K562 (cell line): ENCODE results near the gene CEP20. TPM values are rescaled to one million over a fixed set of nuclear protein-coding genes. Genes with fewer than 3 reads are reported as not detected.

Source experiments
- ATAC-seq: fragments of 200-7000 bp; cut with Tn5 transposase; 3 replicates; pipeline ENCODE4 v1.9.1; 2020; ENCODE audit warnings: moderate library complexity
- BruUV-seq: library from RNA; stranded (reverse); fragments of 400-500 nt; replicated peaks from 2 replicates; lab custom pipeline; 2021; lab: Mats Ljungman, UMichigan
- CTCF ChIA-PET: fragments of 300-600 bp; formaldehyde crosslinking; extraction: SDS; loops from one replicate; lab custom pipeline; 2021; ENCODE audit warnings: low intra/inter-chr PET ratio; lab: Yijun Ruan, JAX
- POLR2A ChIA-PET: fragments of 300-600, 350-650 bp; sonication (Branson Sonifier 250); formaldehyde crosslinking; extraction: SDS; loops from one replicate; lab custom pipeline; 2021; ENCODE audit warnings: antibody characterized with exemption, inconsistent platforms; lab: Yijun Ruan, JAX
- DNase-seq, 4 experiments: peaks; one replicate each; pipeline versions ENCODE4 v3.0.0 to v3.0.0-alpha.2; 2011 to 2018; ENCODE audit warnings: low spot score in 3 of 4, mixed read lengths in 3 of 4; ENCODE audit errors: extremely low read depth in 1 of 4
- FAIRE-seq: peaks from 2 replicates; lab custom pipeline; 2011; peaks lifted over from hg19 to GRCh38; lab: Jason Lieb, UNC
- H2AFZ ChIP-seq: 2 replicates; pipeline ENCODE4 v1.6.0; 2011; ENCODE audit warnings: low read depth, low read length, control low read depth, inconsistent platforms
- H3K27ac ChIP-seq: fragments of 200-600 bp; 3 replicates; pipeline ENCODE4 v1.8.0; 2011; ENCODE audit warnings: low read depth, mild to moderate bottlenecking, control low read depth, inconsistent platforms, low read length, moderate library complexity, mixed read lengths; ENCODE audit errors: extremely low read depth
- H3K27me3 ChIP-seq, 2 experiments: fragments of 300-600 bp in 1 of 2; 2 replicates in 1 of 2; 3 replicates in 1 of 2; pipeline versions ENCODE4 v1.6.0 to v1.8.0; 2011; ENCODE audit warnings: inconsistent platforms in 2 of 2, low read length in 2 of 2, mild to moderate bottlenecking in 1 of 2, mixed read lengths in 1 of 2, moderate library complexity in 1 of 2; ENCODE audit not compliant: control insufficient read depth in 2 of 2, insufficient read depth in 2 of 2
- H3K36me3 ChIP-seq: fragments of 300-600 bp; 3 replicates; pipeline ENCODE4 v1.8.0; 2011; ENCODE audit warnings: mild to moderate bottlenecking, low read length, inconsistent platforms; ENCODE audit not compliant: control insufficient read depth, insufficient read depth
- H3K4me1 ChIP-seq, 2 experiments: fragments of 200-600 bp in 1 of 2; replicated peaks in 1 of 2; 2 replicates in 1 of 2; 3 replicates in 1 of 2; pipeline versions ENCODE4 v1.5.1 to v1.8.0; 2011; ENCODE audit warnings: inconsistent platforms in 2 of 2, low read length in 2 of 2, mild to moderate bottlenecking in 1 of 2, mixed read lengths in 1 of 2, moderate library complexity in 1 of 2; ENCODE audit not compliant: control insufficient read depth in 2 of 2, insufficient read depth in 2 of 2
- H3K4me2 ChIP-seq: 2 replicates; pipeline ENCODE4 v1.6.1; 2011; ENCODE audit warnings: low read length, control low read depth, inconsistent platforms, mixed read lengths; ENCODE audit not compliant: insufficient read depth
- H3K4me3 ChIP-seq: fragments of 200-600 bp; sonication (generic), shearing (Covaris generic); 2 replicates; pipeline ENCODE4 v1.5.1; 2016; ENCODE audit warnings: control low read depth, inconsistent platforms
- H3K79me2 ChIP-seq: fragments of 200-600 bp; 3 replicates; pipeline ENCODE4 v1.8.0; 2011; ENCODE audit warnings: low read length, inconsistent platforms; ENCODE audit not compliant: control insufficient read depth, insufficient read depth
- H3K9ac ChIP-seq, 2 experiments: 2 replicates each; pipeline versions ENCODE4 v1.6.0 to v1.6.1; 2011; ENCODE audit warnings: low read depth in 2 of 2, low read length in 2 of 2, control low read depth in 1 of 2, inconsistent platforms in 1 of 2, mild to moderate bottlenecking in 1 of 2, mixed read lengths in 1 of 2; ENCODE audit not compliant: insufficient read depth in 1 of 2
- H3K9me1 ChIP-seq: one replicate; pipeline ENCODE4 v1.6.0; 2011; ENCODE audit warnings: inconsistent platforms, mild to moderate bottlenecking, low read length, moderate library complexity; ENCODE audit not compliant: control insufficient read depth, insufficient read depth
- H3K9me3 ChIP-seq: replicated peaks from 2 replicates; pipeline ENCODE4 v1.5.1; 2011; ENCODE audit warnings: low read depth, low read length, inconsistent platforms; ENCODE audit not compliant: control insufficient read depth, insufficient read depth
- H4K20me1 ChIP-seq: replicated peaks from 2 replicates; pipeline ENCODE4 v1.6.1; 2011; ENCODE audit warnings: low read length, inconsistent platforms, mixed read lengths; ENCODE audit not compliant: control insufficient read depth, insufficient read depth
- BRD9 ChIP-seq: fragments of 450-650 bp; IDR thresholded peaks from 2 replicates; pipeline ENCODE4 v1.6.1; 2018; ENCODE audit warnings: low read depth; ENCODE audit not compliant: partially characterized antibody
- CC2D1A ChIP-seq: fragments of 450-650 bp; IDR thresholded peaks from 2 replicates; pipeline ENCODE4 v1.6.1; 2017; ENCODE audit warnings: mild to moderate bottlenecking
- MEF2A ChIP-seq: IDR thresholded peaks from 2 replicates; pipeline ENCODE4 v1.6.1; 2011; ENCODE audit warnings: low read depth, mild to moderate bottlenecking, low read length, moderate library complexity; ENCODE audit not compliant: control insufficient read depth
- RBM25 ChIP-seq: fragments of 200-400 bp; formaldehyde crosslinking; IDR thresholded peaks from 2 replicates; pipeline ENCODE4 v1.6.1; 2018; ENCODE audit warnings: low read length, low read depth, moderate library complexity; ENCODE audit not compliant: severe bottlenecking
- TRIM28 ChIP-seq: fragments of 450-650 bp; IDR thresholded peaks from 2 replicates; pipeline ENCODE4 v1.6.1; 2017
- WGBS: fragments of 100-300 bp; shearing (Covaris generic); methylation state at CpG from one replicate; pipeline ENCODE4 v1.1.6; 2016; ENCODE audit warnings: low coverage, mixed read lengths; ENCODE audit not compliant: insufficient coverage; ENCODE audit errors: missing lambda C conversion rate; 5-methylcytosine and 5-hydroxymethylcytosine counted together
- in situ Hi-C: fragments of 300-500 bp; cut with MboI; formaldehyde crosslinking; loops from 4 replicates; pipeline ENCODE4 v1.15.0; 2018; ENCODE audit warnings: inconsistent platforms, mixed read lengths
- intact Hi-C: fragments of 100-400 bp; cut with micrococcal nuclease; formaldehyde crosslinking; loops from 2 replicates; pipeline ENCODE4 v1.14.2; 2022
- polyA plus RNA-seq, 8 experiments: library from polyadenylated mRNA; depleted of rRNA in 4 of 8; stranded (reverse) in 5 of 8; unstranded in 3 of 8; fragments of >200 nt; fragmentation: Nextera tagmentation in 2 of 8; fragmentation: Illumina TruSeq in 1 of 8; extraction: Ambion mirVana in 2 of 8; extraction: Trizol in 1 of 8; gene quantifications; 2 replicates each; pipeline versions ENCODE4 v1.2.1 to v1.2.3, GENCODE V29; 2011 to 2014; ENCODE audit warnings: inconsistent platforms in 1 of 8, missing spikeins in 1 of 8
- total RNA-seq, 7 experiments: library from RNA; depleted of rRNA in 6 of 7; stranded (reverse); fragments of >200 nt in 6 of 7; fragmentation: Illumina TruSeq in 2 of 7; extraction: Trizol in 2 of 7; gene quantifications; 2 replicates each; pipeline versions ENCODE4 v1.2.1 to v1.2.3, GENCODE V29; 2011 to 2021; ENCODE audit warnings: low replicate concordance in 1 of 7
- TF ChIP-seq, protein P1 (sequence below): fragments of 450-650 bp; IDR thresholded peaks from 2 replicates; pipeline ENCODE4 v1.6.1; 2014; ENCODE audit warnings: low read depth, mild to moderate bottlenecking, moderate library complexity, borderline replicate concordance
- TF ChIP-seq, protein P2 (sequence below), 2 experiments: fragments of 450-650 bp; IDR thresholded peaks; 2 replicates each; pipeline ENCODE4 v1.6.1; 2016; ENCODE audit warnings: mild to moderate bottlenecking in 2 of 2, borderline replicate concordance in 1 of 2, low read depth in 1 of 2, moderate library complexity in 1 of 2

CEP20 gene
- total and polyA plus RNA-seq, 9 of the 15 experiments (the other 6 are each of a cell fraction or from before 2014, with no cell fraction given), result 41.3 to 150 (median 104) TPM

DNA sequence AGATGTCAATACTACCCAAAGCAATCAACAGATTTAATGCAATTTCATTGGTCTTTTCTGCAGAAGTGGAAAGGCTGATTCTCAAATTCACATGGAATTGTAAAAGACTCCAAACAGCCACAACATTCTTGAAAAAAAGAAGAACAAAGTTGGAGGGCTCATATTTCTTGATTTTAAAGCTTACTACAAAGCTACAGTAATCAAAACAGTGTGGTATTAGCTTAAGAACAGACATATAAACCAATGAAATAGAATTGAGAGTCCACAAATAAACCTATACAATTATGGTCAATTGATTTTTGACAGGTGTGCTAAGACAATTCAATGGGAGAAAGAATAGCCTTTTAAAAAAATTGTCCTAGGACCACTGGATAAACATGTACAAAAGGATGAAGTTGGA, 46.6 kb upstream of the CEP20 start:
- CTCF ChIA-PET, result no interaction called here

DNA sequence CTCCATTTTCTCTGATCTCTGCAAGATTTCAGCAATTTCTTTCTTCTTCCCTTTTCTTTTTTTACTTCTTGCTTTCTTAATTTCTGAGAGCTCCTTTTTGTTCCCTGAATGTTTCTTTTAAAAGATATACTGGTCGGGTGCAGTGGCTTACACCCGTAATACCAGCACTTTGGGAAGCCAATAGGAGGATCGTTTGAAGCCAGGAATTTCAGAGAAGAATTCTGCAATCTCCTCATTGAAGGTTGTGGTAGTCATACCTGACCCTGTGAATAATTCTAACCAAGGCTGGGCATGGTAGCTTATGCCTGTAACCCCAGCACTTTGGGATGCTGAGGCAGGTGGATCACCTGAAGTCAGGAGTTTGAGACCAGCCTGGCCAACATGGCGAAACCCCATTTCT, 45.4 kb upstream of the CEP20 start:
- WGBS, result 27% methylated on average over 4 of the region's 4 CpGs
- Histone ChIP-seq H3K4me2 (no peak overlapping the region), H3K9me1 (no peaks in the 10 kb centered on the region), H3K27ac (no peak overlapping the region)
- intact Hi-C loops, result no loop called here
- TF ChIP-seq, protein P1, sequence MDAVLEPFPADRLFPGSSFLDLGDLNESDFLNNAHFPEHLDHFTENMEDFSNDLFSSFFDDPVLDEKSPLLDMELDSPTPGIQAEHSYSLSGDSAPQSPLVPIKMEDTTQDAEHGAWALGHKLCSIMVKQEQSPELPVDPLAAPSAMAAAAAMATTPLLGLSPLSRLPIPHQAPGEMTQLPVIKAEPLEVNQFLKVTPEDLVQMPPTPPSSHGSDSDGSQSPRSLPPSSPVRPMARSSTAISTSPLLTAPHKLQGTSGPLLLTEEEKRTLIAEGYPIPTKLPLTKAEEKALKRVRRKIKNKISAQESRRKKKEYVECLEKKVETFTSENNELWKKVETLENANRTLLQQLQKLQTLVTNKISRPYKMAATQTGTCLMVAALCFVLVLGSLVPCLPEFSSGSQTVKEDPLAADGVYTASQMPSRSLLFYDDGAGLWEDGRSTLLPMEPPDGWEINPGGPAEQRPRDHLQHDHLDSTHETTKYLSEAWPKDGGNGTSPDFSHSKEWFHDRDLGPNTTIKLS, result no peak
- peak; percentile 7 for TF ChIP-seq BRD9
- TF ChIP-seq, protein P2, sequence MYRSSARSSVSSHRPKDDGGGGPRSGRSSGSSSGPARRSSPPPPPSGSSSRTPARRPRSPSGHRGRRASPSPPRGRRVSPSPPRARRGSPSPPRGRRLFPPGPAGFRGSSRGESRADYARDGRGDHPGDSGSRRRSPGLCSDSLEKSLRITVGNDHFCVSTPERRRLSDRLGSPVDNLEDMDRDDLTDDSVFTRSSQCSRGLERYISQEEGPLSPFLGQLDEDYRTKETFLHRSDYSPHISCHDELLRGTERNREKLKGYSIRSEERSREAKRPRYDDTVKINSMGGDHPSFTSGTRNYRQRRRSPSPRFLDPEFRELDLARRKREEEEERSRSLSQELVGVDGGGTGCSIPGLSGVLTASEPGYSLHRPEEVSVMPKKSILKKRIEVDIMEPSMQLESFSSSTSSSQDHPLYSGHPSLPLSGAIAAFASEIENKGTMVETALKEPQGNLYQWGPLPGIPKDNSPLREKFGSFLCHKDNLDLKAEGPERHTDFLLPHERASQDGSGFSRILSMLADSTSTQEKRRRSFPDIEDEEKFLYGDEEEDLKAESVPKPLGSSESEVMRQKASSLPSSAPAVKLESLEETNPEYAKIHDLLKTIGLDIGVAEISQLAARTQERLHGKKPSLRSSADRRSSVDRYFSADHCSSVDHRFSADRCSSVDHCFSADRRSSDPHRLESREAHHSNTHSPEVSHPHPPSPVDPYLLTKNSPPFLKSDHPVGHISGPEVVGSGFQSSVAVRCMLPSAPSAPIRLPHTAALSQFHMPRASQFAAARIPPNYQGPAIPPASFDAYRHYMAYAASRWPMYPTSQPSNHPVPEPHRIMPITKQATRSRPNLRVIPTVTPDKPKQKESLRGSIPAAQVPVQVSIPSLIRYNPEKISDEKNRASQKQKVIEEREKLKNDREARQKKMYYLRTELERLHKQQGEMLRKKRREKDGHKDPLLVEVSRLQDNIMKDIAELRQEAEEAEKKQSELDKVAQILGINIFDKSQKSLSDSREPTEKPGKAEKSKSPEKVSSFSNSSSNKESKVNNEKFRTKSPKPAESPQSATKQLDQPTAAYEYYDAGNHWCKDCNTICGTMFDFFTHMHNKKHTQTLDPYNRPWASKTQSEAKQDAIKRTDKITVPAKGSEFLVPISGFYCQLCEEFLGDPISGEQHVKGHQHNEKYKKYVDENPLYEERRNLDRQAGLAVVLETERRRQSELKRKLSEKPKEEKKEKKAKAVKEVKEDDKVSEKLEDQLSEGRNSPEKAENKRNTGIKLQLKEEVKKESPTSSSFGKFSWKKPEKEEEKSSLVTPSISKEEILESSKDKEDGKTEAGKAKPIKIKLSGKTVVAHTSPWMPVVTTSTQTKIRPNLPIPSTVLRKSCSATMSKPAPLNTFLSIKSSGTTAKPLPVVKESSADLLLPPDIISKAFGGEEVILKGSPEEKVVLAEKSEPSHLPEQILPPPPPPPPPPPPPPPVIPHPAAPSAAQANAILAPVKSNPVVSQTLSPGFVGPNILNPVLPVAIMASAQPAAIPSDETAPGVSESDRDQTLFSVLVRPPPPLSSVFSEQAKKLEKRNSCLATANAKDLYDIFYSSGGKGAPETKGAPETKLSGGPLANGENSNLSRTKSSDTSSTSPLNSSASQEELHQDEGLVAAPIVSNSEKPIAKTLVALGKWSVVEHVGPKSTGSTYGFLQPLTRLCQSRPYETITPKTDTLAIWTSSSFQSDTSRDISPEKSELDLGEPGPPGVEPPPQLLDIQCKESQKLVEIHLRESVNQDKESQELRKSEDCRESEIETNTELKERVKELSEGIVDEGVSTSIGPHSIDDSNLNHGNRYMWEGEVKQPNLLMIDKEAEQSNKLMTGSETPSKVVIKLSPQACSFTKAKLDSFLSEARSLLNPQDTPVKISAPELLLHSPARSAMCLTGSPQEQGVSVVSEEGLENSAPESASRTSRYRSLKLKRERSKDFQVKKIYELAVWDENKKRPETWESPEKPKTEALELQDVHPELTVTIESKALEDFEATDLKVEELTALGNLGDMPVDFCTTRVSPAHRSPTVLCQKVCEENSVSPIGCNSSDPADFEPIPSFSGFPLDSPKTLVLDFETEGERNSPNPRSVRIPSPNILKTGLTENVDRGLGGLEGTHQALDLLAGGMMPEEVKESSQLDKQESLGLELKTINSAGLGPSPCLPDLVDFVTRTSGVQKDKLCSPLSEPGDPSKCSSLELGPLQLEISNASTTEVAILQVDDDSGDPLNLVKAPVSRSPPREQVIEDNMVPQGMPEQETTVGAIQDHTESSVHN (IDR thresholded peaks at IDR 0.05; ENCODE audit: borderline replicate concordance in 1 of 2, low read depth in 1 of 2), result no peak
- TF ChIP-seq, all 486 proteins: peak for 1
- Histone ChIP-seq H2AFZ (no peak overlapping the region), H3K9ac (no peak overlapping the region), H3K4me3 (no peak overlapping the region), H3K4me1 (peaks cover 0 to 2% of the 10 kb centered on the region in 2 experiments; a peak in 1 of 5 replicates), H3K9me3 (no peaks in the 10 kb centered on the region), H3K79me2 (no peaks in the 10 kb centered on the region), H3K27me3 (no peaks in the 10 kb centered on the region), H4K20me1 (no peaks in the 10 kb centered on the region), H3K36me3 (no peaks in the 10 kb centered on the region)
- CTCF ChIA-PET, result no interaction called here
- FAIRE-seq, result no peak
- no peak for ATAC-seq
- POLR2A ChIA-PET, result no interaction called here
- in situ Hi-C loops, result no loop called here
- no peak for DNase-seq
- BruUV-seq, result no TSS peak

More for the DNA sequence above, 46.6 kb upstream of the CEP20 start:
- Histone ChIP-seq H3K79me2 (no peaks in the 10 kb centered on the region), H3K4me1 (peaks cover 1 to 5% of the 10 kb centered on the region in 2 experiments; a peak in 2 of 5 replicates), H2AFZ (no peak overlapping the region), H3K4me3 (no peak overlapping the region), H3K9ac (no peak overlapping the region), H3K36me3 (no peaks in the 10 kb centered on the region), H3K27ac (no peak overlapping the region), H3K4me2 (no peak overlapping the region), H4K20me1 (no peaks in the 10 kb centered on the region), H3K9me1 (no peaks in the 10 kb centered on the region), H3K27me3 (no peaks in the 10 kb centered on the region), H3K9me3 (no peaks in the 10 kb centered on the region)
- DNase-seq (no peak), FAIRE-seq (no peak), ATAC-seq (no peak)
- BruUV-seq, result no TSS peak
- intact Hi-C loops, result no loop called here
- POLR2A ChIA-PET, result no interaction called here
- in situ Hi-C loops, result no loop called here
- TF ChIP-seq MEF2A (no peak), RBM25 (peak; percentile 97), TRIM28 (0 out of 2 replicates have a peak, but pooled peaks have one; percentile 19), CC2D1A (no peak)
